Middle frontal gyrus (tissue), 1 donor: Measurements from ENCODE around the gene ELL.
A peak's percentile ranks its signal among the peaks of the same experiment; 100 is the strongest.

ENCODE experiments used
- DNase-seq: peaks from one replicate; pipeline ENCODE4 v3.0.0-alpha.2; 2015; ENCODE audit warnings: low spot score; ENCODE audit errors: extremely low spot score

ELL gene

GRCh38 chr19:18435178-18435841 lies 86.6 kb downstream of the ELL start:
- no peak for DNase-seq

GRCh38 chr19:18434411-18435175 lies 87.3 kb downstream of the ELL start:
- DNase-seq, result no peak

- no peak for DNase-seq
Observed at GRCh38 chr19:18433735-18434398, 88.0 kb downstream of the ELL start.

GRCh38 chr19:18433015-18433691 lies 88.7 kb downstream of the ELL start:
- no peak for DNase-seq

- DNase-seq, result no peak
Observed at GRCh38 chr19:18432275-18433014, 89.4 kb downstream of the ELL start.

- DNase-seq, result no peak
Observed at GRCh38 chr19:18431351-18432197, 90.3 kb downstream of the ELL start.

GRCh38 chr19:18430417-18431144 lies 91.3 kb downstream of the ELL start:
- DNase-seq, result no peak

- no peak for DNase-seq
Observed at GRCh38 chr19:18429717-18430416, 92.0 kb downstream of the ELL start.

GRCh38 chr19:18428787-18429674 lies 92.8 kb downstream of the ELL start:
- peak; percentile 72 for DNase-seq

GRCh38 chr19:18428173-18428786 lies 93.6 kb downstream of the ELL start:
- DNase-seq, result no peak

- no peak for DNase-seq
Observed at GRCh38 chr19:18427743-18428113, 94.1 kb downstream of the ELL start.

GRCh38 chr19:18427080-18427742 lies 94.7 kb downstream of the ELL start:
- DNase-seq, result no peak

- DNase-seq, result no peak
Observed at GRCh38 chr19:18426416-18426767, 95.5 kb downstream of the ELL start.

GRCh38 chr19:18425515-18426415 lies 96.1 kb downstream of the ELL start:
- no peak for DNase-seq

GRCh38 chr19:18424890-18425514 lies 96.9 kb downstream of the ELL start:
- no peak for DNase-seq
